Brain microvascular endothelial cell (primary cell): ENCODE measurements around the gene COL6A2.

Experiments
- DNase-seq: peaks from one replicate; pipeline ENCODE4 v3.0.0-alpha.2; 2020
- H3K27ac ChIP-seq: fragments of 250-450 bp; sonication (Bioruptor Pico); 2 replicates; pipeline ENCODE4 v1.5.1; 2020; ENCODE audit warnings: mild to moderate bottlenecking, moderate library complexity
- H3K27me3 ChIP-seq: fragments of 250-450 bp; sonication (Bioruptor Pico); replicated peaks from 2 replicates; pipeline ENCODE4 v1.5.1; 2020; ENCODE audit warnings: mild to moderate bottlenecking
- H3K36me3 ChIP-seq: fragments of 250-450 bp; sonication (Bioruptor Pico); replicated peaks from 2 replicates; pipeline ENCODE4 v1.5.1; 2020; ENCODE audit warnings: mild to moderate bottlenecking
- H3K4me3 ChIP-seq: 2 replicates; pipeline ENCODE4 v1.5.1; 2011; ENCODE audit warnings: low read depth, mild to moderate bottlenecking, control low read depth, low read length, moderate library complexity
- in situ Hi-C: cut with HindIII; loops from 2 replicates; pipeline ENCODE4 v1.10.0; 2017; ENCODE audit warnings: low sequenced_read_pairs, low pct_ligation_motif_present
- TF ChIP-seq, protein P1 (sequence below): IDR thresholded peaks from 2 replicates; pipeline ENCODE4 v1.5.1; 2011; ENCODE audit warnings: low read depth, mild to moderate bottlenecking, moderate library complexity, low read length, control low read depth, inconsistent platforms; ENCODE audit errors: missing control alignments

Gene COL6A2

DNA sequence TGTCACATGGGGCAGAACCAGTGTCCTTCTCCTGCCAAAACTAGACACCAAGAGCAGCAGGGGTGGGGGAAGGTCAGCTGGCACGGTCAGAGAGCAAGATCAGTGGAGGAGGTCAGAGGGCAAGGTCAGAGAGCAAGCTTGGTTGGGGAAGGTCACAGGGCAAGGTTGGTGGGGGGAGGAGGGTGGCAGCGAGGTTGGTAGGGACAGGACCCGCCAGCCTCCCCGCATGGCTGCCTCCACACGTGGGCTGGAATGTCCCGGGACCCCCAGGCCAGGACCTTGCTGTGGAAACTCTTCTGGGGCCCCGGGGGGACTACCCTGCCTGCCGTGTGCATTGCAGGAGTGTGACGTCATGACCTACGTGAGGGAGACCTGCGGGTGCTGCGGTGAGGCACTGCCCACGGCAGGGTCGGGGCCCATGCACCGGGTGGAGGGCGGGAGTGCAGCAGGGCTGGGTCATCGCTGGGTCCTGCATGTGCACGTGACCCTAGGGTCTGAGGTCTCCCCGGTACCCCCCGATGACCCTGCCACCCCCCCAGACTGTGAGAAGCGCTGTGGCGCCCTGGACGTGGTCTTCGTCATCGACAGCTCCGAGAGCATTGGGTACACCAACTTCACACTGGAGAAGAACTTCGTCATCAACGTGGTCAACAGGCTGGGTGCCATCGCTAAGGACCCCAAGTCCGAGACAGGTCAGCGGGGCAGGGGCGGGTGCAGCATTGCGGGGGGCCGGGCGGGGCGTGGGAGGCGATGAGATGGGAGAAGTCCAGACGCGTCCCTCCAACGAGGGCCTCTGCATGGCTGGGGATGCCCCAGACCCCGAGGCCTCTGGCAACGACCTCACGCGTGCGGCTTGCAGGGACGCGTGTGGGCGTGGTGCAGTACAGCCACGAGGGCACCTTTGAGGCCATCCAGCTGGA lies 27.3 kb downstream of the COL6A2 start:
- TF ChIP-seq, protein P1, sequence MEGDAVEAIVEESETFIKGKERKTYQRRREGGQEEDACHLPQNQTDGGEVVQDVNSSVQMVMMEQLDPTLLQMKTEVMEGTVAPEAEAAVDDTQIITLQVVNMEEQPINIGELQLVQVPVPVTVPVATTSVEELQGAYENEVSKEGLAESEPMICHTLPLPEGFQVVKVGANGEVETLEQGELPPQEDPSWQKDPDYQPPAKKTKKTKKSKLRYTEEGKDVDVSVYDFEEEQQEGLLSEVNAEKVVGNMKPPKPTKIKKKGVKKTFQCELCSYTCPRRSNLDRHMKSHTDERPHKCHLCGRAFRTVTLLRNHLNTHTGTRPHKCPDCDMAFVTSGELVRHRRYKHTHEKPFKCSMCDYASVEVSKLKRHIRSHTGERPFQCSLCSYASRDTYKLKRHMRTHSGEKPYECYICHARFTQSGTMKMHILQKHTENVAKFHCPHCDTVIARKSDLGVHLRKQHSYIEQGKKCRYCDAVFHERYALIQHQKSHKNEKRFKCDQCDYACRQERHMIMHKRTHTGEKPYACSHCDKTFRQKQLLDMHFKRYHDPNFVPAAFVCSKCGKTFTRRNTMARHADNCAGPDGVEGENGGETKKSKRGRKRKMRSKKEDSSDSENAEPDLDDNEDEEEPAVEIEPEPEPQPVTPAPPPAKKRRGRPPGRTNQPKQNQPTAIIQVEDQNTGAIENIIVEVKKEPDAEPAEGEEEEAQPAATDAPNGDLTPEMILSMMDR, result no peak
- H3K36me3 ChIP-seq, result peaks cover 90% of the 10 kb centered on the region
- no peak overlapping the region for H3K4me3 ChIP-seq
- in situ Hi-C loops, result no loop called here
- H3K27me3 ChIP-seq, result no peaks in the 10 kb centered on the region
- no peak for DNase-seq
- no peak overlapping the region for H3K27ac ChIP-seq

DNA sequence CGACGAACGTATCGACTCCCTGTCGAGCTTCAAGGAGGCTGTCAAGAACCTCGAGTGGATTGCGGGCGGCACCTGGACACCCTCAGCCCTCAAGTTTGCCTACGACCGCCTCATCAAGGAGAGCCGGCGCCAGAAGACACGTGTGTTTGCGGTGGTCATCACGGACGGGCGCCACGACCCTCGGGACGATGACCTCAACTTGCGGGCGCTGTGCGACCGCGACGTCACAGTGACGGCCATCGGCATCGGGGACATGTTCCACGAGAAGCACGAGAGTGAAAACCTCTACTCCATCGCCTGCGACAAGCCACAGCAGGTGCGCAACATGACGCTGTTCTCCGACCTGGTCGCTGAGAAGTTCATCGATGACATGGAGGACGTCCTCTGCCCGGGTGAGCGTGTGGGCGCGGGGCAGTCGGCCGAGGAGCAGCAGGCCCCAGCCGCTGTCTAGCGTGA lies 28.0 kb downstream of the COL6A2 start:
- TF ChIP-seq, protein P1, result no peak
- Histone ChIP-seq H3K4me3 (no peak overlapping the region), H3K27me3 (no peaks in the 10 kb centered on the region), H3K36me3 (peaks cover 85% of the 10 kb centered on the region), H3K27ac (no peak overlapping the region)
- no peak for DNase-seq
- in situ Hi-C loops, result no loop called here

DNA sequence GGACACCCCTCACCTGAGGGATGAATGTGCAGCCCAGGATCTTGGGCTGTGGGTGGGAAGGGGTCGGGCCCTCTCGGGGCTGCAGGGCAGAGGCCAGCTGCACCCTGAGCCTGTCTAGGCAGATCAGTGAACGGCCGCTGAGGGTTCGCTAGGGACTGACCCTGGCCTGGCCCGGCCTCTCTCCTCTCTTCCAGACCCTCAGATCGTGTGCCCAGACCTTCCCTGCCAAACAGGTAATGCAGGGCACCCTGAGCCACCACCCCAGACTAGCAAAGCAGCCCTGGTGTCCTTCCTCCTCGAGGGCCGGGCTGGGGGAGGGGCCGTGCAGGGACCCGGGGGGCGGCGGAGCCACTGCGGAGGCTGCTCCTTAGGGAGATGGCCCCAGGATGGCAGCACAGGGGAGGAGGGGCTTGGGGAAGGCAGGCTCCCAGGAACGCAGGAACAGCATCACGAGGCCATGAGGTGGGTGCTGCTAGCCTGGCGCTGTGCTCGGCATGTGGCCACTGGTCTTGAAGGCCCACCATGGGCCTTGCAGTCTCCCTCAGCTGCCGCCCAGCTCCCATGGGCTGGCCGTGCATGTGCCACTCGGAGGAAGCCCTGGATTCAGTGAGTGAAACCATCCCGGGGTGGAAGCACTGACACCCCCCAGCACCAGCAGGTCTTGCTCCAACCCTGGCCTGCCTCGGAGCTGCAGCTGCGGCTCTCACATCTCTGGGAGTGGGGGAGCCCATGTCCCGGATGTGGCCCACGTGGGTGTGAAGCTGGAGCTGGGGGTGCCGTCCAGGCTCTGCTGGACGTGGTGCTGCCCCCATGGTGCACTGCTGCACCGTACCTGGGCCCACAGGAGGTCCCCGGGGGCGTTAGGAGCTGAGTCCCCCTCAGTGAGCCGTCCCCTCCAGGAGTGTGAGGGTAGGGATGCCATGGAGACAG lies 28.7 kb downstream of the COL6A2 start:
- Histone ChIP-seq H3K36me3 (peaks cover 78% of the 10 kb centered on the region), H3K4me3 (no peak overlapping the region), H3K27me3 (no peaks in the 10 kb centered on the region), H3K27ac (no peak overlapping the region)
- DNase-seq, result no peak
- in situ Hi-C loops, result no loop called here
- TF ChIP-seq, protein P1, result no peak

DNA sequence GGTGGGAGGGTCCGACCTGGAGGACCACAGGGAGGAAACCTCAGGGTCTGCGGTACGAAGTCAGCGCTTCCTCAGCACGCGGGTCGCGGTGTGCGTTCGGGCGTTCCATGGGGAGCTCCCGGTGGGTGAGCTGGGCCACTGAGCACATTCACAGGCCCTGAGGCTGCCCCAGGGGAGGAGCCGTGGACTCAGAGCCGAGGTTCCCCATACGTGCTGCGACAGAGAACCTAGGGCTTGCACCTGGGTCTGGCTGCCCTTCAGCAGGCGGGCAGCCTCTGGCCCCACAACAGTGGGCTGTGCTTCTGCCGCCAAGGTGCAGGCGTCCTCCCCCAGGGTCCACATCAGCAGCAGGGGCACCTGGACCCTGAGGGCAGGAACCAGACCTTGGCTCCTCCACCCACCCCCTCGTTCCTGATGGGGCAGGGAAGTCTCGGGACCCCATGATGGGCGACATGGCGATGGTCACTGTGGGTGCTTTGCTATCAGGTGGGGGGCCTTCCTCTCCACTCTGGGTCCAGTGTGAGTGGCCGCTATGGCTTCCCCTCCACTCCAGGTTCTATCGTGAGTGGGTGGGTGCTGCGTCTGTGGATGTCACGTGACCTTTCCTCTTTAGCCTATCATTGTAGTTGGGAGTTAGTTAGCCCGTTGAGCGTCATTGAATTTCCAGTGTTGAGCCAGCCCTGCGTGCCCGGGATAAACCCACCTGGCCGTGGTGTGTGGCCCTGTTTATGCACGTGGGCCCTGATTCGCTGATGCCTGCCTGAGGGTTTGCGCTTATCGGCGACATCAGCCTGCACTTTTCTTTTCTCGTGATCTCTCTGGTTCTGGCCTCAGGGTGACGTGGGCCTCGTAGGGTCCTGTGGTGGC lies 29.6 kb downstream of the COL6A2 start:
- H3K27ac ChIP-seq, result no peak overlapping the region
- H3K27me3 ChIP-seq, result no peaks in the 10 kb centered on the region
- TF ChIP-seq, protein P1, result no peak
- DNase-seq, result no peak
- in situ Hi-C loops, result no loop called here
- H3K4me3 ChIP-seq, result no peak overlapping the region
- H3K36me3 ChIP-seq, result peaks cover 74% of the 10 kb centered on the region
